Adipose tissue (tissue), 3 donors: ENCODE data around the gene MGAT5. TPM values are rescaled to one million over a fixed set of nuclear protein-coding genes. Genes with fewer than 3 reads are reported as not detected.
"Not testable (repeated sequence)": the region's sequence is repeated elsewhere in the genome, so short reads cannot be mapped to it uniquely, and the experiment has no call there.

ENCODE experiments used
- H3K27ac ChIP-seq: one replicate; pipeline ENCODE4 v1.5.1; 2013; ENCODE audit warnings: low read depth, low read length
- WGBS, 3 donors: extraction: QIAGEN DNeasy Blood & Tissue Kit; methylation state at CpG; one replicate each; pipeline ENCODE4 v1.1.7; 2013; 5-methylcytosine and 5-hydroxymethylcytosine counted together
- polyA plus RNA-seq, 3 donors: library from polyadenylated mRNA; stranded (reverse); fragments of 200-250 nt; gene quantifications; one replicate each; pipeline ENCODE4 v1.2.3, GENCODE V29; 2013
- donor health status: healthy with polysubstance abuse.
- donor health status: Bipolar disorder and iron deficiency.
- donor health status: healthy.

MGAT5 gene
- polyA plus RNA-seq, 3 donors, result 4.8 to 7.2 (median 6.7) TPM

DNA sequence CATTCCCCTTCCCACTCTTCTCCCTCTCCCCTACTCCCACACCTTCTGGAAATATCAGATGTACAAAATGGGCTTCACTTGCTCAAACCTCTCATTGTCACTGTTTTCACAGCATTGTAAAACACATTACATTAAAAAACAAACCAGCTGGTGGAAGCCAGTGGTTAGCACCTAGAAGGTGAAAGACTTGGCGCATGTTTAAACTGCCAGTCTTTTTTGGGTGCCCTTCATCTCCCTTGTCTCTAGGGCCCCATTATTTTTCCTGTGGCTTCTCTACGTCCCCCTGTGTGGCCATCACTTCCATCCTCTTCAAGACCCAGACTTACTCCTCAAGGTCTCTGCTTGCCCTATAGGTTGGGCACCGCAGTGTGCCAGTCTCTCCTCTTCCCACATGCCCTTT, 34.9 kb downstream of the MGAT5 start:
- 83 to 92% (median 87%) methylated on average over 3 of the region's 3 CpGs for whole genome bisulfite sequencing, 3 donors
- no peak overlapping the region for H3K27ac ChIP-seq

DNA sequence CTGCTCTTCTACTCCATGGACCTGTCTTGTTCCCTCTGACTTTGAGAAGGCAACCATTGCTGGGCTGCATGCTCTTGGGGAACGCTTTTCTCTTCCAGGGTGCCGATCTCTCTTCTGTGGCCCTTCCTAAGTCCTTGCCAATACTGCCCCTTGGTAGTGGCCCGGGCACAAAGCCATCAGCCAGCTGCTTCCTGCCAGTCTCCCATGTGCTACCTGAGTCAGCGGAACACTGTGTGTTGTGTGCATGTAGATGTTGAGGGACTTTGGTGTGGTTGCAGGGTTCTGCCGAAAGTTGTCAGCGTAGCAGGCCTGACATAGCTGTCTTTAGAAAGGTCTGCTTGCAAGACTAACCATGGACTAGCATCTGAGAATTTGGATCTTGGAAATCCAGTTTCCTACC, 35.4 kb downstream of the MGAT5 start:
- no peak overlapping the region for H3K27ac ChIP-seq
- WGBS, 3 donors, result 76 to 96% (median 95%) methylated on average over 6 of the region's 6 CpGs

DNA sequence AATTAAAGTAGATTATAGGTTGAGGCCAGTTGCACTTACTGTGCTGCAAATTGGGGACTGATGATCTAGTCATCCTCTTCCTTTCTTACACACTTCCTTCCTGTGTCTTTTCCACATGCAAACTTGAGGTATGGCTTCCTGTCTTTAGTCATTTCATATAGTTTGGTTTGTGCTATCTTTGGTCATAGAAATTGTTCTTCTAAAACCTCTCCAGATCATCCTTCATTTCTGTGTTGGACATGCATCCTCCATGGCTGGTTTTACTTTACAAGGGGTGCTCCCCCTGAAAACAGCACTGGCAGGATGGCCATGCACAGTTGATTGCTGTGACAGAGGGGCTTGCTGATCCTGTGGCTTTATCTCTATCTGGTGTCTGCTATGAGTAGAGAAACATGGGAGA, 36.5 kb downstream of the MGAT5 start:
- no peak overlapping the region for H3K27ac ChIP-seq

DNA sequence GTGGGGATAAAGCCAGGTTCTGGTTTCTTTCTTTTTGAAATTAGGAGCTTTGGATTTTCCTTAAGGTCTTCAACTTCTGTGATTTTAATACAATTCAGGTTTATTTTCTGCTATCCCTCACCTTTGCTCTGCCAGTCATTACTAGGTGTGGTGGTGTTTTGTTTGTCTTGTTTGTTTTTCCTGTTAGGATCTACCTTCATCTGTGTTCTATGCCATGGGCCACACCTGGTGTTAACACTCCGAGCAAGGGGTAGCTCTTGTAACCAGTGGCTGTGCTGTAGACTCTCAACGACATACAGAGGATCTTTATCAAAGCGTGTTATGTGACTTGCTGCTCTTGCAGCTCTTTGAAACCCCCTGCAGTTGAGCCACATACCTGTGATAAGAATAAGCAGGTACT, 38.6 kb downstream of the MGAT5 start:
- H3K27ac ChIP-seq, result no peak overlapping the region
- WGBS, 3 donors, result 69 to 94% (median 90%) methylated on average over 3 of the region's 3 CpGs

DNA sequence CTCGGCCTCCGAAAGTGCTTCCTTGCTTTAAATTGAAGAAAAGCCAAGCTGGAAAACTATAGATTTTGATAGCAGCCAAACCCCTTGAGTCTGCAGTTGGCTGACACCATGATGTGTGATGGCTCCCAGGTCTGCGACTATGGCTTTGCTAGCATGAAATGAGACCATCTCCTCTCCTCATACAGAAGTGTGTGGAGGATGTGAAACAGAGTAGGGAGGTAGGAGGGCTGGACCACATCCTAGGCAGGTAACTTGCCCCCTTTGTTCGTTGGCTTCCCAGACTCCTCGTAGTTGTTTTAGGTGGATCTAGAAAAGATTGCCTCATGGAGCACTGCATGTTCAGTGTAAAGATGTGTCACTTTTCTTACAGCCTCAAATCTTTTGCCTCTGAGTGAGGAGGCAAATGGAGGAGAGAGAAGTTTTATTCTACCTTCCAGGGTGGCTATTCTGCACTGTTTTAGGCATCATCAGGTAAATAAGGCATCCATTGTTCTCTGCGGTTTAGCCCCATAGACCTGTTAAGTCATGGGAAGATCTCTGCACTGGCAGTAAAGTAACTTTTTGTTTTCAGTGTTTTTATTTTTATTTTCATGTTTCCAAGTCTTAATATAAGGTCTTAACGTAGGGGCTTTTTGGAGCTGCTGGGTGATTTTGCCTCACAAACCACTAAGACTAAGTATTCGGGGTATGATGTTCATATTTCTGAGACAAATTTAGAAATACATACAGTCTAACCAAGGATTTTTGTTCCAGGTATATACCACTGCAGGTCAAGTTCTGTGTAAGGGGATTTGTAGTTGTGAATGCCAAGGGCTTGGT, 40.1 kb downstream of the MGAT5 start:
- H3K27ac ChIP-seq, result no peak overlapping the region
- WGBS, 3 donors, result 92 to 97% (median 95%) methylated on average over 8 of the region's 8 CpGs

DNA sequence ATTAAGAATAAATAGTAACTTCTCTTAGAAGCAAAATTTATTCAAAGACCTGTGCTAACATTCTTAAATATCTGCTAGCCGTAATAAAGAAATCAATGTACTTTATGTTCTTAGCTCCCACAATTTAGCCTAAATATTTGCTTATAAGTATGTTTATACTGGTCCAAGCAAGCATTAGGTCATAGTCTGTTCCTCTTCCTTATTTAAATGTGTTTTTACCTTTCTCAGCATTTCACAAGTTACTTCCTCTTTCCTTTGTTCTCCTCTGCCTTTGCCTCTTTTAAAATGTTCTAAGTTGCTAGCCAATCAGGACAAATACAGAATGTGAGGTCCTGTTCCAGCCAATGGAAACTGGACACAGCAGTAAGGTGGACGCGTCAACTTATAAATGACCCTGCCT, 40.7 kb downstream of the MGAT5 start:
- not testable (repeated sequence) for H3K27ac ChIP-seq

DNA sequence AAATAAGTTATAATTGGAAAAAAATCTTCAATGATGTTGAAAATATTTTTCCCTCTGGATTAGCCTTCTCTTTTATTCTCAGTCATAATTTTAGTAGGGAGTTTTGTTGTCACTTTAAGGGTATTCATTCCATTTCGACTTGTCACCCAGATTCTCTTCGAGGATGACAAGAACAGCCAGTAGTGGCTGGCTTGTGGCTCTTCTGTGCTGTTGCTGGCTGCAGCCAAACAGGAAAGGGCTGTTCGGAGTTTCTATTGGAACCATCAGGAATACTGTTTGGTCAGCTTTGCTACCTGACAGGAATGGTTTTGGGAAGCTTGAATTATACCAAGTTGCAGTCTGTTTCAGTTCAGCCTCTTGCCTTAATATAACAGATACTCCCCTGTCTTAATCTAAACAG, 41.6 kb downstream of the MGAT5 start:
- no peak overlapping the region for H3K27ac ChIP-seq
- WGBS, 3 donors, result 44 to 84% (median 44%) methylated on average over 3 of the region's 3 CpGs

More for the DNA sequence above, 40.7 kb downstream of the MGAT5 start:
- WGBS, 3 donors, result 69 to 92% (median 76%) methylated on average over 3 of the region's 3 CpGs

DNA sequence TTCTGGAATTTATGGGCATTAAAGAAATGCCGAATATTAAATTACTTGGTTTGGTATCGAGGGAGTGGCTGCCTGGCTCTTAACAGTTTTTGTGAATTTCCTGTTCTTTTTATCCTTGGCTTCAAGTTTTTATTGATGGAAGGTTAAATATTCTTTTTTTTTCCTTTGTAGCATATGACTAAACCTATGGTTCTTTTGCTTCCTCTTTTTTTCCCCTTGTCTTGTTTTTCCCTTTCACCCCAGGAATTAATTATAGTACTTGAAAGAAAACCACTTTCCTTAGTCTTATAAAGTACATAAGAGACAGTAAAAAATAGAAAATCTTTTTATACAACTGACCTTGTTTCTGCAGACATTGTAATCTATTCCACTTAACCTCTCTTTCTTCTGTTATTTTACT, 42.4 kb downstream of the MGAT5 start:
- H3K27ac ChIP-seq, result no peak overlapping the region
- WGBS, 3 donors, result 36 to 83% (median 38%) methylated on average over 2 of the region's 2 CpGs

DNA sequence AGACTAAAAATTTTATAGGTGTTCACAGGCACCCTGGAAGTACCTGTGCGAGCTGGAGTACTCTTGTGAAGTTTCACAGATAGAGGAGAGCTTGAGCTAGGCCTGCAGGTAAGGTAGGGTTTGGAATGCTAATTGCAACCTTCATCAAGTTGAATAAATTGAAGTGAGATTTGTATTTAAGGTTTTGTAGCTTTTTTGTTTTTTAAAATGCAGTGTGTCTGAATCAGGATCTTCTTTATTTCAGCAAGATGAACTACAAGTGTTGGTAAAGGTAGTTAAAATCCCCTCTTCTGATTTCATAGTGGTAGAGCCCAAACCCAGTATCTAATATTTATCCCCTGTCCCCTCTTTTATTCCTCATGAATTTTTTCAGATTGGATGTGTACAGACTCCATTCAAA, 45.5 kb downstream of the MGAT5 start:
- H3K27ac ChIP-seq, result no peak overlapping the region
- 95 to 99% (median 96%) methylated on average over 1 of the region's 1 CpG for WGBS, 3 donors

DNA sequence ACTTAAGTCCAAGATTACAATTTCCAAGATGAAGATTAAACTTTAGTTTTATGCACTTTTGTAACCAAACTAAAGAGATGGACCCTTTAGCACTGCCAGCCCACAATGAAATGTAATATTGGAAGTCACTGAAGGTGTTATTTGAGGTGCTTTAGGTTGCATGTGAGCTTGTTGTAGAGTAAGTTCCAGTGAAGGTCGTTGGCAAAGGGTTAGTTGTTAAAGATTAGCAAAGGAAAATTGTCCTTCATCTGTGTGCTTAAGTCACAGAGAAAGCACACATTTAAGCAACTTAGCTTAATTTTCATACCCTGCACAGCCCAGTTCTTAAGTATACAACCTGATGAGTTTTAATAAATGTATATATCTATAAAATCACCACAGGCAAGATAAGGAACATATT, 46.7 kb downstream of the MGAT5 start:
- H3K27ac ChIP-seq, result no peak overlapping the region
- WGBS, 3 donors, result 19 to 78% (median 66%) methylated on average over 1 of the region's 1 CpG

DNA sequence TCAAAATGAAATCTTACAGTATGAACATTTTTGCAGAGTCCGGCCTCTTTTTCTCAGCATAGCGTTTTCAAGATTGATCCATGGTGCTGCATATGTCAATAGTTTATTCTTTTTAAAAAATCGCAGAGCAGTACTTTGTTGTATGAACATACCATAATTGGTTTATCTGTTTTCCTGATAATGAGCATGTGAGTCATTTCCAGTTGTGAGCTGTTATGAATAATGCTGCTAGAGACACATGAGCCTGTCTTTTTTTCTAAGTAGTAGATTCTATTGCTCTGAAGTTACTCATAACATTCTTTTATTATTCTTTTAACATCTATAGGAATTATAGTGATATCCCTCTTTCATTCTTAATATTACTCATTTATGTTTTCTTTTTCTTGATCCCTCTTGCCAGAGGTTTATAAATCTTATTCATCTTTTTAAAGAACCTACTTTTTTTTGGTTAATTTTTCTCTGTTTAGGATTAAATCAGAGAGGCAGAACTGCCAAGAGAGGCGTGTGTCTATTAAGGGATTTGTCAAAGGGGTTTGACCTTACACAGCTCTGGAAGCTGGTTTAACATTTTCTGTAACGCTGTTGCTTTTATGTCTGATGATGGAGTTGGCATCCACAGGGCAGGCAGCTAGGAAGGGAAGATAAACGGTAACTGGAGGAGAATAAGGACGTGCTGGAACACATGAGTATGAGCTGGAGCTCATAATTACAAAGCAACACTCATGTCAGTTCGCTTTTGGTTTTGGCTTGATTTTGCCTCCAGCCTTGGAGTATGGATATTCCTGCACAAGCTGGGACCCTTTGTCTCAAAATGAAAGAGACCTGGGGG, 47.4 kb downstream of the MGAT5 start:
- H3K27ac ChIP-seq, result no peak overlapping the region
- WGBS, 3 donors, result 45 to 61% (median 56%) methylated on average over 8 of the region's 8 CpGs

DNA sequence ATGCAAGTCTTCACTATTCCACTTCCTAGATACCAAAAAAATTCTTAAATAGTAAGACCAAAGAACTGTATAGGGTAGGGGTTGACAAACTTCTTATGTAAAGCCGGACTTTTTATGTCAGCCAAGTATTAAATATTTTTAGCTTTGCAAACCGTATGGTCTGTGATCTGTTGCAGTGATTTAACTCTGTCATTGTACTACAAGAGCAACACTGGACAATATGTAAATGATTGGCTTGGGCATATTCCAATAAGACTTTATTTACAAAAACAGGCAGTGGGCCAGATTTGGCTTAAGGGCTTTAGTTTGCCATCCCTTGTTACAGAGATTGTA, 48.0 kb downstream of the MGAT5 start:
- no peak overlapping the region for H3K27ac ChIP-seq
- 55 to 61% (median 56%) methylated on average over 2 of the region's 2 CpGs for WGBS, 3 donors

DNA sequence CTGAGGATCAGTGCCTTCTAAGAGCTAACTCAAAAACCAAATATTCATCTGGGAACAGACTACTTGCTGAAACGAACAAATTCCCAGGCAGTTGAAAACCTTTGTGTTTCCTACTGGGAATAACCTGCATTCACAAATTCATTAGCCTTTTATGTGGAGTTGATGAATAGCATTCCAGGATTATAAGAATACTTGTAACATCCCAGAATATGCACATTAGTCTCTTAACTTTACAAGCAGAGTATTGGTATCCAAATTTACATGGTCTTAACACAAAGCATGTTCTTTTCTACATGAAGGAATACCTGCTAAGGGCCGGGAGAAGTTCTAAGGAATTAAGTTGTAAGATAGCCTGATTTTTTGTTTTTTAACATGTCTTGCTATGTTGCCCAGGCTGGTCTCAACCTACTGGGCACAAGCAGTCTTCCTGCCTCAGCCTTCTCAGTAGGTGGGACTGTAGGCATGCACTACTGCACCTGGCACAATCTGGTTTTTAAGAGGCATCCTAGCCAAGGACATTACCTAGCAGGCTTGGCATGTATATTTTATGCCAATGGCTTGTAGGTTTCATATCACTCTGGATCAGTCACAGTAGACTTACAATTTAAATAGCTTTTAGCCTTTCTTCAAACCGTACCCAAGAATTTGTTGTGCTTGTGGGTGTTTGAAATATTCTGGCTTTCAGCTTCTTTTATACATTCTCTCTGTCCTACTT, 50.7 kb downstream of the MGAT5 start:
- WGBS, 3 donors, result 62 to 91% (median 63%) methylated on average over 3 of the region's 3 CpGs

DNA sequence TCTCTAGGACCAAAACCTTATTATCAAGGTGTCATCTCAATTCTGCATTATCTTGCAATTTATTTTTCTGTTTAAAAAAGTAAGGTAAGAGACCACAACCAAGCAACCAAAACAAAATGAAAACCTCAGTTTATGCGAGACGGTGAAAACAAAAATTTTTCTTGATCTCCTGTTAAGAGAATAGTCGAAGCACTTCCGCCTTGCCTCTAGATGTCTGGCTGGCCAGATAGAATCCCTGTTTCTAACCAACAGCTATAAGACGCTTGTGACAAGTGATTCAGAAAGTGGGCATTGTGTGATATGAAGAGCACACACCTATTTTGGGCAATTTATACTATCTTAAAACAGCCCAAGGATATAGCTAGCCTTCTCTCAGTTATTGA, 51.2 kb downstream of the MGAT5 start:
- H3K27ac ChIP-seq, result no peak overlapping the region
- WGBS, 3 donors, result 94 to 97% (median 97%) methylated on average over 5 of the region's 5 CpGs

More for the DNA sequence above, 50.7 kb downstream of the MGAT5 start:
- H3K27ac ChIP-seq, result no peak overlapping the region

DNA sequence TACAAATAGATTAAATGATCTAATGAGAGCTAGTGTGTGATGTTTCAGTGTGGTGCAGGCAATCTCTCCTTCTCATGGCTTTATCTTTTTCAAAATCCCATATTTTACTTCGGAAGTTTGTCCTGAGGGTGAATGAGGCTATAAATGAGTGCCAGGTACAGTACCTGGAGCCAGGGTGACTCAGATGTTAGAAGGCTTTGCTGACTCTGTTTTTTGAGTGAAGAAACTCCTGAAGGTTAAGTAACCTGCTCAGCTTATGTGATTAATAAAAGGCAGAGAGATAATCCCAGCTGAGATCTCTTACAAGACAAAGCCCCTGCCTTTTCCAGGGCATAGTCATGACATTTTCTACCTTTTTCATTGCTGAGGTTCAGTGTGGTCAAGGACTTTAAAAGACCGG, 52.6 kb downstream of the MGAT5 start:
- WGBS, 3 donors, result 94 to 97% (median 96%) methylated on average over 2 of the region's 2 CpGs
- H3K27ac ChIP-seq, result peak overlapping the region; percentile 42

DNA sequence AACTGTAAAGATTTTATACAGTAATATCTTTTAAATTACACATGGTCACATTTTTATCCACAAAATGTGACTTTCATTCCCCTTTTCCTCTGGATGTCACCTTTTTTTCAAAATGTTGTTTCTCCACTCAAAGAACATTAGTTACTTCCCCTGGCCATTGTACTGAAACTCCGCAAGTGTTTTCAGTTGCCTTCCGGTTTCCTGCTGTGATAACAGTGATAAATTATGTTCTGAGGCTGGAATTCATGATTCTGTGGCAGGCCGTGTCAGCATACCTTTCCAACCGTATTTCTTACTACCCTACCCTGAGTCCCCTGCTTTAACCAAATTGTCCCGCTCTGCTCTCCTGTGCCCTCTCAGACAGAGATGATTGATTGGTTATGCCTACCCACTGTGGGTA, 53.5 kb downstream of the MGAT5 start:
- no peak overlapping the region for H3K27ac ChIP-seq
- 41 to 65% (median 51%) methylated on average over 5 of the region's 5 CpGs for WGBS, 3 donors

DNA sequence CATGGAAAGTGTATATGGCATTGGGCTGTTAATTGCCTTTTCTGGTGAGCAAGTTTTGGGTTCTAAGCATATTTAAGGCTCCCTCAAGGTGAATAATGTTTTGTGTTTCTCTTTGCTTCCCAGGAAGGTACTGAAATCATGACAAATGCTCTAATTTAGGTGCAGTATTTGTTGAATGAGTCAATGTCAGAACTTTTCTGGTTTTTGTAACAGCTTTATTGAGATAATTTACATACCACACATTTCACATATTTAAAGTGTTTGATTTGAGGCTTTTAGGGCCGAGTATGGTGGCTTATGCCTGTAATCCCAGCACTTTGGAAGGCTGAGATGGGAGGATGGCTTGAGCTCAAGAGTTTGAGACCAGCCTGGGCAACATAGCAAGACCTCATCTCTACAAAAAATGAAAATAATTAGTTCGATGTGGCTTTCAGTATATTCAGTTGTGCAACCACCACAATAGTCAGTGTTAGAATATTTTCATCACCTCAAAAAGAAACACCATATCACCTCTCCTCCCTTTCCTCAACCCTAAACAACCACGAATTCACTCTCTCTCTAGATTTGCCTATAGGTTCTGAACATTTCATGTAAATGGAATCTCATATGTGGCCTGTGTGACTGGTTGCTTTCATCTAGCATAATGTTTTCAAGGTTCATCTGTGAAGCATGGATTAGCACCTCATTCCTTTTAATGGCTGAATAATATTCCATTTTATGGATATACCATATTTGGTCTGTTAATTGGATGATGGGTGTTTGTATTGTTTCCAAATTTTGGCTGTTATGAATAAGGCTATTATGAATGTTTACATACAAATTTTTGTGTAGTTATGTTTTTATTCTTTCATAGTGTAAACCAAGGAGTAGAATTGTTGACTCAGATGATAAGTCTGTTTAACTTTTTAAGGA, 54.9 kb downstream of the MGAT5 start:
- H3K27ac ChIP-seq, result no peak overlapping the region
- 91 to 97% (median 94%) methylated on average over 3 of the region's 3 CpGs for WGBS, 3 donors
